ENCODE results near the gene OSGEP. TPM values are rescaled to one million over a fixed set of nuclear protein-coding genes. Genes with fewer than 3 reads are reported as not detected.
A peak's percentile ranks its signal among the peaks of the same experiment; 100 is the strongest.
"Not testable (repeated sequence)": the region's sequence is repeated elsewhere in the genome, so short reads cannot be mapped to it uniquely, and the experiment has no call there.

OSGEP gene
- total RNA-seq, 1 donor from 2014 or later, result 59.0 TPM

DNA sequence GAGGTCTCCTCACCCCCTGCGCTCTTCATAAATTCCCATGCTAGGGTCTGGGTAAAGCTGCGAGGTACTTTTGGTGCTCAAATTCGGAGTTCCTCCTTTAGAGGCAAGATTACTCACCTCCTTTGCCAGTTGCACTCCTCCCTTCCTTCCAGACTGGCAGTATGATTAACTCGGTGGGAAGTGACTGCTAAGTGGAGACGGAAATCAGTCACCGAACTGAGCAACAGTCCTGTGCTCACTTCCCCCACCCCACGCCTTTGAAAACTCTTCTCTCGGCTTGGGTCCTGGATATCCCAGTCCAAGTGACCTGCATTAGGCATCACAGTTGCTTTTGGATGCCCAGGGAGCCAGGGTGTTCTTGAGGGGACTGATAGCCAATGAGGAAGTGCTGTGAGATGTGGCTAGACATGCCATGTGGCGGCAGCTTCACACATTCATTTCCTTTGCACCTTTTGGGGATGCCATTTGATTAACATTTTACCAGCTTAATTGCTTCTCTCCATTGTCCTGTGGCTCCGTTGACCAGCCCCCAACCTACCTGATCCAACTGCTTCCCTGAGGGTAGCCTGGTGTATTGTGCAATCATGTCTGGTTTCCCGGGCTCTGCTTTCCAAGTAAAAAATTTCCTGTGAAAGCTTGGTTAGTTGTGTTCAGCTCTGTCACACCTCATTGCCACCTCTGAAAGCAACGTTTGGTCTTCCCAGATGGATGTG lies 15.4 kb upstream of the OSGEP start:
- peak; percentile 52 for DNase-seq (ENCODE audit: low spot score)

DNA sequence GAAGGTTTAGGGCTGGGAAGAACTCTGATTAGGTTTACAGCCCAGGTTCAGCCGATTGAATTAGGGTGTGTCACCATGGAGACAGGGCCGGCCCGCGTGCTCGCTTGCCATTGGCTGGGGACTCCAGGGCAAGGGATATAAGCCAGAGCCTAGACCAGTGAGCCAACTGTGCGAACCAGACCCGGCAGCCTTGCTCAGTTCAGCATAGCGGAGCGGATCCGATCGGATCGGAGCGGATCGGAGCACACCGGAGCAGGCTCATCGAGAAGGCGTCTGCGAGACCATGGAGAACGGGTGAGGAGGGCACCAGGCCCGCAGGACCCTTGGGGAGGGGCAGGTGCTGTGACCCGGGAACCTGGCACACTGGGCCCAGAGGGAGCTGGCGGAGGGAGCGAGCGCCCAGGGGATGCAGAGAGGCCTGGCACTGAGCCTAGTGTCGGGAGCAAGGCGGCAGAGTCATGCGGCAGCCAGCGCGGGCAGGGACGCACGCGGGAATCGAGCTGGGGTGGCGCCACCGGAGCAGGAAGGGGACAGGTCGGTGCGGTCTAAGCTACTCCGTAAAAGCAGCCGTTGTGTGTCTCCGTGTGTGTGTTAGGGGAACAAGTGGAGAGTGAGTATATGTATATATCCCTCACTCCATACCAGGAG lies 14.8 kb upstream of the OSGEP start, which contains the start of gene PNP:
TSS of gene PNP (plus strand) at position 165 of the 648 bp plus-strand sequence. CDS start at position 284, 119 bp downstream.
- peak; percentile 87 for DNase-seq (ENCODE audit: low spot score)

DNA sequence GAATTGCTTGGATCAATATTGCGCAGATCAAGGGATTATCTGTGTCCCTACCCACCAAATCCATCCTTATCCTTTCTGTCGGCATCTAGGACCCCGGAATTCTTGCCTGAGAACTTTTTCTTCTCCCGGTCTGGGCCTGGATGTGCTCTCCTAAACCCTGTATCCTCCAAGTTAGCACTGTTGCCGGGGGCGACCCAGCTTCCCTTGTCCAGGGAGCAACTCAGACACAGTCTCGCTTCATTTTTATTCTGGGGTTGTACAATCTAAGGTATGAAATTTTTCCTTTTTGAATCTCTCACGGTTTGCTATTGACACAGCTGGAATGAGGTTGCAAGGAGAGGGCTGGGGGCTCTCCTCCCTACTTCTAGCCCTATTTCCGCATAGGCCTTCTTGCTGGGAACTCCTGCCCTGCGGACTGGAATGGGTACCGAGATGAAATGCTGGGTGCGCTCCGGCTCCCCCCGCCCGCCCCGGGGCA lies 14.2 kb upstream of the OSGEP start:
- no peak for DNase-seq (ENCODE audit: low spot score)

DNA sequence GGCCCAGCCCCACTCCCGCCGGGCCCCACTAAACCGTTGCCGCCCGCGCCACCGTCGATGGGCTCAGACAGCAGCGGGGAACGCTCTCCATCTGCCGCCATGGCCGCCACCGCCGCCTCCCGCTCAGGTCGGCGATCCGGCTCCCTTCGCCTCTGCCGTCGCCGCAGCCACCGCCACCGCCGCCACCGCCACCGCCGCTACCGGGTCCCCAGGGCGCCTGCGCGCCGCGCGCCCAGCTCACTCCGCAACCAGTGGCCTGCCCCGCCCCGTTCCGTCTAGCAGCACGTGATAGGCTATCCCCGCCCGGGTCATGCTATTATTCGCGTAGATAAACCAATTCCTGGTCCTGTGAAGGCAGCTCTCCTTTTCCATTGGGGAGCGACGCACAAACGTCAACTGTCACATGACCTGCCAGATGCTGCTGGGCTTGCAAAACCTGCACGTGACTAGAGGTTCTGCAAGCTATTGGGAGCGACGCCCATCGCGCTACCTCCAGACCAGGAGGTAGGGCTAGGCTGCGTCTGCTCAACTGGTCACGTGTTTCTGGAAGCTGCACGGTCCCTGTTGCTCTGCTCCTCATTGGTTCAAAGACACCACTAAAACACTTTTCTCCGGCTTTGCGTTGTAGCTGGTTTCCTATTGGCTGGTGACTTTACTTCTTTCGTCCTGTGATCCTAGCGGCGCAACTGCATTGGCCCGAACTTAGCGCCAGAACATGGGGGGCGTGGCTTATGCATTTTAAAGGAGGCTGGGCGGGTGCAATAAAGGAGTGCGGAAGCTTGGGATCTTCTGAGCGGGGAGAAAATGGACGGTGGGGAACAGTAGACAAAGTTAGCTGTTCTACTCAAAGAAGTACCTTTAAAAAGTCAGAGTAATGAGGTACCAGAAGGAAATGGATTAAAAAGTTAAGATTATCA lies 6.9 kb upstream of the OSGEP start, which contains the start of gene PIP4P1:
TSS of gene PIP4P1 (minus strand) at position 210 of the 917 bp plus-strand sequence. CDS start at position 101, 109 bp downstream.
- DNase-seq (ENCODE audit: low spot score), result peak; percentile 100

DNA sequence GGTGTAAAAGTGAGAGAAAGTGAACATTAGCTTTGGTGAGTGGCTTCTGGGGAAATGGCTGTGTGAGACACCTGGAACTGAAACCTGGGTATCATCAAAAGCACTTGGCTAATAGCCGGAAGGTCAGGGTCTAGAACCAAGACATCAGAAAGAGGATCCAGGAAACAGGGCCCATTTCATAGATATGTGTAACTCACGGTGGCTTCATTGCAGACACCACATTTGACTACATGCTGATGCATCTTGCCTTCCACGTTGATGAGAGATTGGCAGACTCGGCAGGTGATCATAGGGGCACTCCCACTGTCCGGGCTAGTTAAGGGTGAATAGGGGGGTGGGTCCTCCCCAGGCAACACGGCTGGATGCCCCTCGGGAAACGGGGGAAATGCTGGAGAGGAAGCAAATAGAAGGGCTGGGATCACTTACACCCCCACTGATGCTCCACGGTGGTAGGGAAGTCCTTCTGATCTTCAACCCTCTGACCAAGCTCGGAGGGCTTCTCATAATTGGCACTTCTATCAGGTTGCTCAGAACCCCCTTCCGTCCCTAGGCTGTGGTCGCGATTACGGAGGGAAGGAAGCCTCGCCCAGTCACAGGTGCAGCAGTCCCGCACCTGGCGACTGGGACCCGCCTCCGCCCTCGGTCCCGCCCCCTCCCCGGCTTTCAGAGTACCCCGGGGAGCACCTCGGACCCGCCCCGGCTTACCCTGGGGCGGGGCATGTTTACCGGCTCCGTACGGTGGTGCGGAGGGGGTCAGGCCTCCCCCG lies 6.0 kb upstream of the OSGEP start:
- DNase-seq (ENCODE audit: low spot score), result no peak

DNA sequence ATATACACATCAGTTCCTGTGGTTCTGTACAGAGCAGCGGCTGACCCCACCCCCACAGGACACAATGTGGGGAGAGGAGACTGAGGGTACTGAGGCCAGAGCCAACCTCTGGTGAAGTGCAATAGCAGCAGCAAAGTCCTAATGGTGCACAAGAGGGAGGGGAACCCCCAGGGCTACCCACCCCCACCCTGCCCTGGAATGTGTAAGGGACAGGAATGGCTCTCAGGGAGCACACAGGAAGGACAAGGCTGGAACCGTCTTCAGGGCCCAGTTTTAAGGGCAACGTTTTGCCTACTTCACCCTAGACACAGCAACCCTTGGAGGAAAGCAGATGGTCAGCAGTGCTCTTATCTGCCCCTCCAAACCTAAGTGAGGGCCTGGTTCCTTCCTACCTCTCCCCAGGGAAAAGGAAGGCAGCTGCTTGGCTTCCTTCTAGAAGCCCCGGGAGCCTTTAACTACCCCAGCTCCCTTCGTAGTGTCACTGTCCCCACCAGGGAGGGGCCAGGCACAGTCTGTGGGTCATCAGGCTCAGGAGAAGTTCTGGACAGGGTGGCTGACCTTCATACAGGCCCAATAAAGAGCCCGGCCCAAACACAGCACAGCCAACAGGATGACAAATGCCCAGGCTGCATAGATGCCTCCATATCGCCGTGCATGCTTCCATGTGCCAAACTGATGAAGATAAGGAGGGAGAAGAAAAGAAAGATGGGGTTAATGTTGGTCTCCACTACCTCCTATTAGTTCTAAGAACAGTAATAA lies 3.6 kb upstream of the OSGEP start:
- DNase-seq (ENCODE audit: low spot score), result no peak

DNA sequence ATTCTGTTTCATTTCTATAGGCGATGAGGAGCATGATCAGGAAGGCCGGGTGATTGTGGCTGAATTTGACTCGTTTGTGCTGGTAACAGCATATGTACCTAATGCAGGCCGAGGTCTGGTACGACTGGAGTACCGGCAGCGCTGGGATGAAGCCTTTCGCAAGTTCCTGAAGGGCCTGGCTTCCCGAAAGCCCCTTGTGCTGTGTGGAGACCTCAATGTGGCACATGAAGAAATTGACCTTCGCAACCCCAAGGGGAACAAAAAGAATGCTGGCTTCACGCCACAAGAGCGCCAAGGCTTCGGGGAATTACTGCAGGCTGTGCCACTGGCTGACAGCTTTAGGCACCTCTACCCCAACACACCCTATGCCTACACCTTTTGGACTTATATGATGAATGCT lies 2.4 kb upstream of the OSGEP start:
- no peak for DNase-seq (ENCODE audit: low spot score)

DNA sequence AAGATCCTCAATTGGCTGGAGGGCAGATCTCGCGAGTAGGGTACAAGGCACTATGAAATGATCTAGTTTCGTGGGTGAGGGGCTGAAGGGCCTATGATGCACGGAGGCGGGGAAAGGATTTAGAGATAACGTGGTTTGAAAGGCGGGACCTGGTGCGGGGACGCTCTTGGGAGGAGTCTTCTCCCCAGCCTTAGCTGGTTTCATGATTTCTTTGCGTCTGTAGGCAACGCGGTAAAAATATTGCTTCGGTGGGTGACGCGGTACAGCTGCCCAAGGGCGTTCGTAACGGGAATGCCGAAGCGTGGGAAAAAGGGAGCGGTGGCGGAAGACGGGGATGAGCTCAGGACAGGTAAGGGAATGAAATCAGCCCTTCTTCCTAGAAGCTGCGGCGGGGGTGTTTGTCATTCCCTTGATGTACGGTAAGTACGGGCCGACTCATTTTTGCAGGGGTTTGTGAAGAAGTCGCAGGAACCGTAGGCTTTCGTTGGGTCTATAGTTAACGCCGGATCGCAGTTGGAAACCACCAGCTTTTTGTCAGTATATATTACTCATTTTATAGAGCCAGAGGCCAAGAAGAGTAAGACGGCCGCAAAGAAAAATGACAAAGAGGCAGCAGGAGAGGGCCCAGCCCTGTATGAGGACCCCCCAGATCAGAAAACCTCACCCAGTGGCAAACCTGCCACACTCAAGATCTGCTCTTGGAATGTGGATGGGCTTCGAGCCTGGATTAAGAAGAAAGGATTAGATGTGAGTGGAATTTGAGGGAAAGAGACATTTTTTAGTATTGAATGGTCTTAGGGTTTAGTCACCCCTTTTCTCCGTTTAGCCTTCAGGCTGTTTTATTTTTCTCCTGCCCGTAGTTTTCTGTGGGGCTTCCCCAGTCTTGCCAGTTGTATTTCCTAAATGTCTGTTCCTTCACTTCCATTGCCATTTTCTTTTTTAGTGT lies 1.0 kb upstream of the OSGEP start:
- no peak for DNase-seq (ENCODE audit: low spot score)

DNA sequence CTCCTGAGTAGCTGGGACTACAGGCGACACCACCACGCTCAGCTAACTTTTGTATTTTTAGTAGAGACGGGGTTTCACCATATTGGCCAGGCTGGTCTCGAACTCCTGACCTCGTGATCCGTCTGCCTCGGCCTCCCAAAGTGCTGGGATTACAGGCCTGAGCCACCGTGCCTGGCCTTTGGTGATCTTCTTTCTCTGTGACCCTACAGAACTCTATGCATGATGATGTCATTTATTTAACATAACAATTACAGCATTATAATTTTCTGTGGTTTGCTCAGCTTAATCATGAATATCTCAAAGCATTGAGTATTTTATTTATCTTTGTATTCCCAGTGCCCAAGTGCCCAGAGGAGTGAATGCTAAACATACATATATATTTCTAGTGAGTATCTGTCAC lies 1.8 kb downstream of the OSGEP start:
- not testable (repeated sequence) for DNase-seq (ENCODE audit: low spot score)

DNA sequence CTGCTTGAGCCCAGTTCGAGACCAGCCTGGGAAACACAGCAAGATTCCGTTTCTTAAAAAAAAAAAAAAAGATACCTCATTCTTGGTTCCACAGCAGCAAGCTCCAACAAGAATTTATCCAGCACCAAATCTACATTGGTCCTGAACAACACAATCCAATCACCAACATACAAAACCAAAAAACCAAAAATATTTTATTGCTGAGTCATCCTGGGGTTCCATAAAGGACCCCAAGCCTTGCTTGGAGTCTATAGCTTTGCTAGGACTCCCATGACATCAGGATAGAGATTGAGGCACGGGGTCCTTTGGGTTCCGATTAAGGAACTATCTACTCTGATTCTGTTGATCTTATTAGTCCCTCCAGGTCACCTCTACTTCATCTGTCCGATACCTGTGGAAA lies 7.7 kb downstream of the OSGEP start:
- DNase-seq (ENCODE audit: low spot score), result no peak

DNA sequence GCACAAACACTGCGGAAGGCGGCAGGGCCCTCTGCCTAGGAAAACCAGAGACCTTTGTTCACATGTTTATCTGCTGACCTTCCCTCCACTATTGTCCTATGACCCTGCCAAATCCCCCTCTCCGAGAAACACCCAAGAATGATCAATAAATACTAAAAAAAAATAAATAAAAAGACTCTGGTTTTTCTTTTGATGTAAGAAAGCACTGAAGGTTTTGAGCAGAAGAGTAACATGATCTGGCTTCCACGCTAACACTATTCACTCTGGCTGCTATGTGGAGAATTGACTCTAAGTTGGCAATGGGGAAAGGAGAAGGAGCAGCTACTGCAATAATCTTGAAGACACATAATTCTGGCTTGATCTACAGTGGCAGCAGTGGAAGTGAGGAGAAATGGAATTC lies 11.0 kb downstream of the OSGEP start:
- DNase-seq (ENCODE audit: low spot score), result not testable (repeated sequence)

DNA sequence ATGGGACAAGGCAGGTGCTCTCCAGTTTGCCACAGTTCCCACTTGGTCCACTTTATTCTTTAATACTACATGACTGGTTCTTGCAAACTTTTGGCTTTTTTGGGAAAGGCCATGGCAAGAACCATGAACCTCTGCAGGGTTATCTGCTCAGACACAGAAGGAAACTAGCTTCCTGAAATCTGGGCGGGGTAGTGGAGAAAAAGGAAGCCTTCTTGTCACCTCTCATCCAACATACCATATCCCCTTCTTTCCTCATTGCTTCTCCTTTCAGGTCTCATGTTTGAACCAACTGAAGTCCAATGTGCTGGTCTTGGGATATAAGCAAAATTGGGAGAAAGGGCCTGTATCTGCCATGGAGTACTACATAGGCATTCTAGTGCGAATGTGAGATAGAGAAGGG lies 13.2 kb downstream of the OSGEP start:
- DNase-seq (ENCODE audit: low spot score), result no peak

DNA sequence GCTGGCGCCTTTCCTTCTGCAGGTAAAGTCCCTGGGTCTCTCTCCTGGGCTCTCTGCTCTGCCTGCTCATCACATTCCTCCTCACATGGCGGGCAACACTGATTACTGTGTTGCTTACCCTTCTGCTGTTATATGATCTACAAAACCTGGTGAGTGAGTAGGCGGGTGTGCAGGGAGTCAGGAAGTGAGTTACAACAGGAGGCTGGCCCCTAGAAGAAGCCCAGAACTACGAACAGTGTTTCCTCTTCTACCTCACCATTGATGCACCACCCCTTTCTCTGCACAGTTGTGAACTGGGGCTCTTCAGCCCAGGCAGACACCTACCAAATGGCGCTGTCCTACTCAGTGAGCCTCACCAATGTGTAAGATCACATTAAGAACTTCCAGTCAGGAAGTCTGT lies 13.7 kb downstream of the OSGEP start:
- DNase-seq (ENCODE audit: low spot score), result no peak

DNA sequence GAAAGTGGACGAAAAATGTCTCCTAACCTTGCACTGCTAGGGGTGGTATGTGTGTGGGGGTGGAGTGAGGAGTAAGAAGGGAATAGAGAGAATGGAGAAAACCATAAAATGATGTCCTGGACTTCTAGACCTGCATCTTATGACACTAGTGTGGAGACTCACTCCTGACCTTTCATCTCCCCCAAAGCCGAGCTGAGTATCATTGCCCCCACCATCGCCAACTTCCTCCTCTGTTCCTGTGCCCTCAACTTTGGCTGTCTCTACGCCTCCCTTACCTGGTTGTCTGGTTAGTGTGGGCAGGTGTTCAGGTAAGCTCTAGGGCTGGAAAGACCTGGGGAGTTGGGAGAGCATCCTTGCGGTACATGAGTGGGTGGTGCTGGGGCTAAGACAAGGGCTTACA lies 14.1 kb downstream of the OSGEP start:
- DNase-seq (ENCODE audit: low spot score), result no peak

DNA sequence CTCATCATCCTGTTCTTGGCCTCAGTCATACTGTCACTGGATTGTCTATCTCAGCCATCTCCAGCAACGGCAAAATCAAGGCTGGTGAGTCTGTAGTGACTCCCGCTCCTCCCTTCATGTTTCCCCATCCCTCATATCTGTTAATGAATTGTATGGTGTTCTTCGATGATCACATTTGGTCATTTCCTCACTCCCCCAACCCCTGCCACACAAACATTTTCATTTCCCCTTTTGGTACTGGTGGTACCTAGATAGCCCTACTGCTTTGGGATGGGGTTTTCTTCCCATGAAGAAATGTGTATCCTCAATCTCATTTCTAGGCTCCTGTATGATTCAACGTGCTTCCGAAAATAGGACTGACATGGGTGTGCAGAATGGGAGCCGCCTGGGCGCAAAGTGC lies 15.9 kb downstream of the OSGEP start:
- DNase-seq (ENCODE audit: low spot score), result no peak

DNA sequence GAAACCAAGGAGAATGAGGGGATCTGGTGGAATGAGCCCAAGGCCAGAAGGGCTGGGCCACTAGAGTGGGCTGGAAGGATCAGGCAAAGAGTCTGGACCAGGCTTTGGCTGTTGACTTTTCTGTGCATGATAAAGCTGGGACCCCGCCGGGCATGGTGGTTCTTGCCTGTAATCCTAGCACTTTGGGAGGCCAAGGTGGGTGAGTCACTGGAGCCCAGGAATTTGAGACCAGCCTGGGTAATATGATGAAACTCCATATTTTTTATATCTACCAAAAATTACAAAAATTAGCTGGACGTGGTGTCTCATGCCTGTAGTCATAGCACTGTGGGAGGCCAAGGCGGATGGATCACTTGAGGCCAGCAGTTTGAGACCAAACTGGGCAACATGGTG lies 18.3 kb downstream of the OSGEP start:
- no peak for DNase-seq (ENCODE audit: low spot score)

DNA sequence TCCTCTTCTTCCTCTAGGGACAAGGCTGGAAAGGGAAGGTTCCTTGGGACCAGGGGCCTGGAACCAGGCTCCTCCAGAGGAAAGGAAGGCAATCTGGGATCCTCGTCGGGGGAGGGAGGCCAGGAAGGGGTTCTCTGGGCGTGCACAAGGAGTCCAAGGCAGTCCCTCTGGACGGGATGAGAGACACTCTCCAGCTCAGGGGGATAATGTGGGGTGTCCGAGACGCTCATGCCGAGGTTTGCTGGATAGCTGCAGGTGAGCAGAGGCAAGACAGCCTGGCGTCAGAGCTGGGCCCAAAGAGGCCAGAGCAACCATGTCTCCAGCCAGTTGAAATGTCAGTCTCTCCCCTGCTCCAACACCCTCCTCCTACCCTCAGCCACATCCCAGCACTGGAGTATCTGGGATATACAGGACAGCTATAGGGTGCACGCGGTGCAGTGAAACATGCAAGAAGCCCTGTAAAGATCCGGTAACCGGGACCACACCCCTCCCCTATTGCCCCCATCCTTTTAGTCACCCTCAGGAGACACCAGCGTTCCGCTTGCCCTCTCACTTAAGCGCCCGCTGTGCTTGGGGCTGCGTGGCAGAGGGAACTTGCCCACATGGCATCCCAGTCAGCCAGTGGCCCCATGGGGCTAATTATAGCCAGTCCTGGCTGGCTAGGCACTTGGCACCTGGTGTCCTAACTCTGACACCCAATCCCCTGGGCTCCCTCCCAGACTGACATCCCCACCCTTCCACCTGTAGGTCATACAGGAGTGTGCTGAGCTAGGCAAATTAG lies 18.8 kb downstream of the OSGEP start, which contains the start of gene KLHL33:
TSS of gene KLHL33 (minus strand) at position 585 of the 781 bp plus-strand sequence. CDS start at position 230, 355 bp downstream.
- DNase-seq (ENCODE audit: low spot score), result no peak

Measured in umbilical cord (tissue), 2 donors.